ENCODE data around the gene FBXW11. TPM values are rescaled to one million over a fixed set of nuclear protein-coding genes. Genes with fewer than 3 reads are reported as not detected.
"Not testable (repeated sequence)": the region's sequence is repeated elsewhere in the genome, so short reads cannot be mapped to it uniquely, and the experiment has no call there.

The FBXW11 gene
- total and polyA plus RNA-seq, 2 of the 13 experiments (the other 11 are each of a cell fraction or from before 2014, with no cell fraction given) = 31.7 to 53.6 TPM

GRCh38 chr5:171945066-171945465 is 61.4 kb downstream of the FBXW11 start (continued):
- TF ChIP-seq ZNF557 (CRISPR knock-in tag; IDR thresholded peaks at IDR 0.05) (no peak), TBX3 (IDR thresholded peaks at IDR 0.05; ENCODE audit: borderline replicate concordance) (no peak), AGO1 (IDR thresholded peaks at IDR 0.05; ENCODE audit: low read depth, low read length, poor library complexity, severe bottlenecking) (no peak), HMGXB3 (CRISPR knock-in tag; IDR thresholded peaks at IDR 0.05; ENCODE audit: borderline replicate concordance) (no peak), ERF (CRISPR knock-in tag; IDR thresholded peaks at IDR 0.05) (no peak), ZSCAN29 (CRISPR knock-in tag; conservative IDR thresholded peaks at IDR 0.05) (no peak)

- peaks cover 50% of the 10 kb centered on the region for H3K79me2 ChIP-seq (ENCODE audit: insufficient read depth, low read length)
- H3K36me3 ChIP-seq (replicated peaks in 1 of 2; ENCODE audit: control insufficient read depth in 1 of 2, insufficient read depth in 2 of 2, low read length in 2 of 2); H3K9me3 ChIP-seq (ENCODE audit: low read length); H3K4me3 ChIP-seq (replicated peaks in 1 of 3; ENCODE audit: insufficient read depth in 1 of 3, low read depth in 2 of 3, low read length in 3 of 3); H3K4me2 ChIP-seq (ENCODE audit: low read depth, low read length); in situ Hi-C loops (cut with HindIII; ENCODE audit: extremely low pct_ligation_motif_present, low pct_unique_long_range_greater_than_20kb); POLR2A ChIA-PET; H3K9ac ChIP-seq (ENCODE audit: insufficient read depth, low read depth, low read length); H3K27ac ChIP-seq (ENCODE audit: extremely low read length, insufficient read depth, low read length); intact Hi-C loops (cut with micrococcal nuclease; ENCODE audit: unreplicated experiment); H3K27me3 ChIP-seq (ENCODE audit: control insufficient read depth in 1 of 2, insufficient read depth in 2 of 2, low read length in 2 of 2); BruUV-seq (replicated peaks); DNase-seq (ENCODE audit: low spot score); H2AFZ ChIP-seq (ENCODE audit: low read length); ATAC-seq; CTCF ChIA-PET (ENCODE audit: low intra/inter-chr PET ratio, low total read pairs); FAIRE-seq: not testable (repeated sequence)
- H3K4me1 ChIP-seq (ENCODE audit: insufficient read depth, low read length) = peaks cover 56% of the 10 kb centered on the region
- H4K20me1 ChIP-seq (ENCODE audit: insufficient read depth, low read length) = peaks cover 20% of the 10 kb centered on the region; the same call in 1 of the 2 replicates
- TF ChIP-seq TFAP4 (IDR thresholded peaks at IDR 0.05; ENCODE audit: borderline replicate concordance, low read depth) = peak; percentile 35; the same call in 1 of the 2 replicates
- WGBS (ENCODE audit: low lambda C conversion rate) = 49% methylated on average over 4 of the region's 6 CpGs
Observed at GRCh38 chr5:171942112-171942516, 64.3 kb downstream of the FBXW11 start.

- in situ Hi-C loops (cut with HindIII; ENCODE audit: extremely low pct_ligation_motif_present, low pct_unique_long_range_greater_than_20kb); DNase-seq (ENCODE audit: low spot score); H3K4me2 ChIP-seq (ENCODE audit: low read depth, low read length): not testable (repeated sequence)
Observed at GRCh38 chr5:171941675-171942074, 64.8 kb downstream of the FBXW11 start.

More at GRCh38 chr5:171941675-171942074, 64.8 kb downstream of the FBXW11 start:
- H3K9me3 ChIP-seq (ENCODE audit: low read length); BruUV-seq (replicated peaks); POLR2A ChIA-PET; H3K9ac ChIP-seq (ENCODE audit: insufficient read depth, low read depth, low read length); CTCF ChIA-PET (ENCODE audit: low intra/inter-chr PET ratio, low total read pairs); H3K27me3 ChIP-seq (ENCODE audit: control insufficient read depth in 1 of 2, insufficient read depth in 2 of 2, low read length in 2 of 2); H2AFZ ChIP-seq (ENCODE audit: low read length); H3K36me3 ChIP-seq (replicated peaks in 1 of 2; ENCODE audit: control insufficient read depth in 1 of 2, insufficient read depth in 2 of 2, low read length in 2 of 2); ATAC-seq; intact Hi-C loops (cut with micrococcal nuclease; ENCODE audit: unreplicated experiment); H3K4me3 ChIP-seq (replicated peaks in 1 of 3; ENCODE audit: insufficient read depth in 1 of 3, low read depth in 2 of 3, low read length in 3 of 3); FAIRE-seq; H3K27ac ChIP-seq (ENCODE audit: extremely low read length, insufficient read depth, low read length): not testable (repeated sequence)
- Histone ChIP-seq H4K20me1 (ENCODE audit: insufficient read depth, low read length) (peaks cover 20% of the 10 kb centered on the region; the same call in 1 of the 2 replicates), H3K4me1 (ENCODE audit: insufficient read depth, low read length) (peaks cover 56% of the 10 kb centered on the region), H3K79me2 (ENCODE audit: insufficient read depth, low read length) (peaks cover 51% of the 10 kb centered on the region)
- 71% methylated on average over 1 of the region's 1 CpG for WGBS (ENCODE audit: low lambda C conversion rate)

Measured in HepG2 (cell line).